Testis (tissue), 3 donors: ENCODE data around the gene TCF12. TPM values are rescaled to one million over a fixed set of nuclear protein-coding genes. Genes with fewer than 3 reads are reported as not detected.

Experiments used
- DNase-seq: peaks from one replicate; pipeline ENCODE4 v3.0.0-alpha.2; 2019
- H3K27ac ChIP-seq, 2 donors: fragments of 200-600 bp; sonication (generic); one replicate each; pipeline ENCODE4 v1.5.1; 2019
- H3K27me3 ChIP-seq: fragments of 200-600 bp; sonication (generic); one replicate; pipeline ENCODE4 v1.5.1; 2019
- H3K36me3 ChIP-seq: fragments of 200-600 bp; sonication (generic); one replicate; pipeline ENCODE4 v1.5.1; 2017; ENCODE audit warnings: low read depth; ENCODE audit errors: missing control alignments
- H3K4me1 ChIP-seq: fragments of 200-600 bp; sonication (generic); one replicate; pipeline ENCODE4 v1.5.1; 2019
- H3K4me3 ChIP-seq, 2 donors: fragments of 200-600 bp; sonication (generic); one replicate each; pipeline ENCODE4 v1.5.1; 2017 to 2019
- H3K9me3 ChIP-seq: fragments of 200-600 bp; sonication (generic); one replicate; pipeline ENCODE4 v1.5.1; 2017
- CTCF ChIP-seq, 3 experiments: fragments of 450-650 bp in 2 of 3; fragments of 200-600 bp in 1 of 3; sonication (generic) in 1 of 3; IDR thresholded peaks; one replicate each; pipeline ENCODE4 v1.5.1; 2016 to 2019; ENCODE audit warnings: antibody characterized with exemption in 3 of 3, mild to moderate bottlenecking in 2 of 3, moderate library complexity in 1 of 3
- POLR2A ChIP-seq: fragments of 450-650 bp; IDR thresholded peaks from one replicate; pipeline ENCODE4 v1.6.1; 2017; ENCODE audit warnings: antibody characterized with exemption, mild to moderate bottlenecking, moderate library complexity
- WGBS, 2 donors: methylation state at CpG; one replicate each; pipeline ENCODE4 v1.1.5; 2018; 5-methylcytosine and 5-hydroxymethylcytosine counted together
- intact Hi-C: fragments of 100-400 bp; cut with DNase I; formaldehyde crosslinking; loops from one replicate; pipeline ENCODE4 v1.15.1; 2023; ENCODE audit warnings: low total_unique reads
- polyA plus RNA-seq: library from polyadenylated mRNA; stranded (reverse); fragments of 350-450 nt; fragmentation: Illumina TruSeq; extraction: RNeasy Lipid Tissue Mini Kit (QIAGEN cat#74804); gene quantifications from one replicate; pipeline ENCODE4 v1.2.3, GENCODE V29; 2014; ENCODE audit warnings: low read depth, low replicate concordance; ENCODE audit not compliant: insufficient read depth
- total RNA-seq, 2 donors: library from RNA; depleted of rRNA; stranded (reverse); fragments of >200 nt; gene quantifications; one replicate each; pipeline ENCODE4 v1.2.3, GENCODE V29; 2016

Gene TCF12
- total and polyA plus RNA-seq, 3 donors from 2014 or later = 51.8 to 152 (median 146) TPM

GRCh38 chr15:57086857-57087427, 168.5 kb downstream of the TCF12 start:
- 91 to 95% methylated on average over 4 of the region's 4 CpGs for WGBS, 2 donors

GRCh38 chr15:57089815-57090495, 171.5 kb downstream of the TCF12 start:
- Histone ChIP-seq H3K4me3 (no peak overlapping the region), H3K4me1 (no peaks in the 10 kb centered on the region), H3K27ac (no peak overlapping the region), H3K27me3 (no peaks in the 10 kb centered on the region), H3K36me3 (no peaks in the 10 kb centered on the region), H3K9me3 (no peaks in the 10 kb centered on the region)
- intact Hi-C loops = no loop called here
- no peak for DNase-seq
- TF ChIP-seq POLR2A (no peak), CTCF (IDR thresholded peaks at IDR 0.05) (no peak)
- WGBS, 2 donors = 92 to 95% methylated on average over 6 of the region's 6 CpGs

More at GRCh38 chr15:57086857-57087427, 168.5 kb downstream of the TCF12 start:
- no peak for DNase-seq
- Histone ChIP-seq H3K27ac (no peak overlapping the region), H3K4me1 (no peaks in the 10 kb centered on the region), H3K9me3 (no peaks in the 10 kb centered on the region), H3K27me3 (no peaks in the 10 kb centered on the region), H3K36me3 (no peaks in the 10 kb centered on the region), H3K4me3 (no peak overlapping the region)
- intact Hi-C loops = no loop called here
- TF ChIP-seq POLR2A (no peak), CTCF (IDR thresholded peaks at IDR 0.05) (no peak)

- DNase-seq = no peak
- Histone ChIP-seq H3K4me1 (no peaks in the 10 kb centered on the region), H3K9me3 (no peaks in the 10 kb centered on the region), H3K27me3 (no peaks in the 10 kb centered on the region), H3K4me3 (no peak overlapping the region), H3K27ac (no peak overlapping the region), H3K36me3 (no peaks in the 10 kb centered on the region)
- intact Hi-C loops = no loop called here
- TF ChIP-seq POLR2A (no peak), CTCF (IDR thresholded peaks at IDR 0.05) (no peak)
- WGBS, 2 donors = 82 to 83% methylated on average over 4 of the region's 4 CpGs
These were observed 172.0 kb downstream of the TCF12 start for GRCh38 chr15:57090496-57090859.

- Histone ChIP-seq H3K4me1 (no peaks in the 10 kb centered on the region), H3K27me3 (no peaks in the 10 kb centered on the region), H3K9me3 (no peaks in the 10 kb centered on the region), H3K27ac (no peak overlapping the region), H3K4me3 (no peak overlapping the region), H3K36me3 (no peaks in the 10 kb centered on the region)
- no peak for DNase-seq
- intact Hi-C loops = no loop called here
- 92 to 98% methylated on average over 2 of the region's 2 CpGs for WGBS, 2 donors
- TF ChIP-seq POLR2A = no peak
These were observed 173.2 kb downstream of the TCF12 start for GRCh38 chr15:57091636-57092035.

GRCh38 chr15:57092252-57092651, 173.8 kb downstream of the TCF12 start:
- intact Hi-C loops = no loop called here
- H3K9me3 ChIP-seq = no peaks in the 10 kb centered on the region

More at GRCh38 chr15:57092252-57092651, 173.8 kb downstream of the TCF12 start:
- Histone ChIP-seq H3K4me3 (no peak overlapping the region), H3K36me3 (no peaks in the 10 kb centered on the region), H3K27me3 (no peaks in the 10 kb centered on the region), H3K4me1 (no peaks in the 10 kb centered on the region), H3K27ac (no peak overlapping the region)
- no peak for TF ChIP-seq CTCF (IDR thresholded peaks at IDR 0.05)
- no peak for TF ChIP-seq POLR2A
- DNase-seq = no peak
